Measurements from ENCODE around the gene NUBPL.

The NUBPL gene

GRCh38 chr14:31543969-31544799 lies 17.0 kb upstream of the NUBPL start:
- H3K4me3 ChIP-seq (ENCODE audit: low read length), result no peak overlapping the region
- DNase-seq (ENCODE audit: low read depth), result no peak

GRCh38 chr14:31544816-31545215 lies 16.4 kb upstream of the NUBPL start:
- no peak for DNase-seq (ENCODE audit: low read depth)
- no peak overlapping the region for H3K4me3 ChIP-seq (ENCODE audit: low read length)
- TF ChIP-seq CTCF (conservative IDR thresholded peaks at IDR 0.05; ENCODE audit: low read depth, low read length), result no peak

More at GRCh38 chr14:31543969-31544799, 17.0 kb upstream of the NUBPL start:
- peak; percentile 44 for TF ChIP-seq CTCF (conservative IDR thresholded peaks at IDR 0.05; ENCODE audit: low read depth, low read length)

GRCh38 chr14:31545328-31545727 lies 15.9 kb upstream of the NUBPL start:
- TF ChIP-seq CTCF (conservative IDR thresholded peaks at IDR 0.05; ENCODE audit: low read depth, low read length), result no peak
- no peak for DNase-seq (ENCODE audit: low read depth)
- H3K4me3 ChIP-seq (ENCODE audit: low read length), result no peak overlapping the region

GRCh38 chr14:31549817-31550216 lies 11.4 kb upstream of the NUBPL start:
- no peak for TF ChIP-seq CTCF (conservative IDR thresholded peaks at IDR 0.05; ENCODE audit: low read depth, low read length)
- DNase-seq (ENCODE audit: low read depth), result no peak
- H3K4me3 ChIP-seq (ENCODE audit: low read length), result no peak overlapping the region

GRCh38 chr14:31550589-31550988 lies 10.6 kb upstream of the NUBPL start:
- H3K4me3 ChIP-seq (ENCODE audit: low read length), result no peak overlapping the region
- TF ChIP-seq CTCF (conservative IDR thresholded peaks at IDR 0.05; ENCODE audit: low read depth, low read length), result no peak
- no peak for DNase-seq (ENCODE audit: low read depth)

GRCh38 chr14:31556191-31556590 lies 5.0 kb upstream of the NUBPL start:
- no peak for TF ChIP-seq CTCF (conservative IDR thresholded peaks at IDR 0.05; ENCODE audit: low read depth, low read length)
- H3K4me3 ChIP-seq (ENCODE audit: low read length), result no peak overlapping the region
- DNase-seq (ENCODE audit: low read depth), result no peak

GRCh38 chr14:31559939-31560338 lies 1.3 kb upstream of the NUBPL start:
- no peak overlapping the region for H3K4me3 ChIP-seq (ENCODE audit: low read length)
- no peak for DNase-seq (ENCODE audit: low read depth)
- TF ChIP-seq CTCF (conservative IDR thresholded peaks at IDR 0.05; ENCODE audit: low read depth, low read length), result no peak
